Umbilical cord (tissue), 2 donors: ENCODE results near the gene VSTM1. TPM values are rescaled to one million over a fixed set of nuclear protein-coding genes. Genes with fewer than 3 reads are reported as not detected.
"Not testable (repeated sequence)": the region's sequence is repeated elsewhere in the genome, so short reads cannot be mapped to it uniquely, and the experiment has no call there.

Experiments
- DNase-seq: peaks from one replicate; pipeline ENCODE4 v3.0.0-alpha.2; 2015; ENCODE audit warnings: low spot score
- total RNA-seq: library from RNA; depleted of rRNA; stranded (reverse); fragments of >200 nt; gene quantifications from one replicate; pipeline ENCODE4 v1.2.3, GENCODE V29; 2014; ENCODE audit warnings: low replicate concordance; ENCODE audit not compliant: insufficient read depth

VSTM1 gene, protein sequence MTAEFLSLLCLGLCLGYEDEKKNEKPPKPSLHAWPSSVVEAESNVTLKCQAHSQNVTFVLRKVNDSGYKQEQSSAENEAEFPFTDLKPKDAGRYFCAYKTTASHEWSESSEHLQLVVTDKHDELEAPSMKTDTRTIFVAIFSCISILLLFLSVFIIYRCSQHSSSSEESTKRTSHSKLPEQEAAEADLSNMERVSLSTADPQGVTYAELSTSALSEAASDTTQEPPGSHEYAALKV
- total RNA-seq: not detected

DNA sequence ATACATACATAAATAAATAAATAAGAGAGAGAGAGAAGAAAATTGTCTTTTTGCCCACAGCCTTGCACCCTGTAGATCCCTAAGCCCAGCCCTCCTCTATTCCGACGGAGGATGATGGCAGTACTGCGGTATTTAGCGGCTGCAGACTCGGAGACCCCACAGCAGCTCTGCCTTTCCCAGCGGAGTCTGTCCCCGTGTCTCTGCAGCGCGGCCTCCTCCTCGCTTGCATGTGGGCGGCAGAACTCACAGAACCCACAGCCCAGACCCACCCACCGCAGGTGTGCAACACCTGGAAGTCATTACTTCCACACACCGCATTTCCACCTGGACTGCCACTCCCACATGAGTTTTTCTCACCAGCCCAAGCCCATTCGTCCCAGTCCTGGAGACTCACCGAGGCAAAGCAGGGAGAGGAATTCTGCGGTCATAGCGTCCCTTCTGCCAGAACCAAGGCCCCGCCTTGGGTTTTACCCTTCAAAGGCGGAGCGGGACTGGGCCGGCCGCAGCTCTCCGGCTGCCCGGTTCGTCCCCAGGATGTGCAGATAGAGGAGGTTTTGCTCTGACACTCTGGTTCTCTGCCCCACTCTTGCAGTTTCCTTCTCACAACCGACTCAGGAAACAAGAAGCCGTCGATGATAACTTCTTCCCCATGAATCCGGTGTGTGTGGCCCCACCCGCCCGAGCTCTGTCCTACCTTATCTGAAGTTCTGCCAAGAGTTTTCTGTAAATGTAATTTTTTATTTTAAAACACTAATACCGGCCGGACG, at the start of gene VSTM1:
VSTM1 (minus strand) TSS at position 548 of the 767 bp plus-strand sequence; CDS start at position 428, 120 bp downstream.
- no peak for DNase-seq

DNA sequence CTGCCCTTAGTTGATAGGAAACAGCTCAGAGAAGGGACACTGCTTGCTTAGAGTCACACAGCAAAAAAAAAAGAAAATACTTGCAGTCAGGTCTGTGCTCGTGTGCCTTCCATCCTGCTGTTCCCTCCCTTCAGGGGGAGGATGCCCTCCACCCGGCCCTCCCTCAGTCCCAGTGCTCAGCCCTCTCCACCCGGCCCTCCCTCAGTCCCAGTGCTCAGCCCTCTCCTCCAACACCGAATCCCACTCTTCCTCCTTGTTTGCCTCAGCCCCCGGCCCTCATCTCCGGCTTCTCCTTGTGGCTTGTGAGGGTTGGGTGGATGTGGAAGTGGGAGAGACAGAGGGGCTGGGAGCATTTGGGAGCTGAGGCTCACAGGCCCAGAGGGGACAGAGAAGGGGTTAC, 46.0 kb upstream of the VSTM1 start:
- no peak for DNase-seq

DNA sequence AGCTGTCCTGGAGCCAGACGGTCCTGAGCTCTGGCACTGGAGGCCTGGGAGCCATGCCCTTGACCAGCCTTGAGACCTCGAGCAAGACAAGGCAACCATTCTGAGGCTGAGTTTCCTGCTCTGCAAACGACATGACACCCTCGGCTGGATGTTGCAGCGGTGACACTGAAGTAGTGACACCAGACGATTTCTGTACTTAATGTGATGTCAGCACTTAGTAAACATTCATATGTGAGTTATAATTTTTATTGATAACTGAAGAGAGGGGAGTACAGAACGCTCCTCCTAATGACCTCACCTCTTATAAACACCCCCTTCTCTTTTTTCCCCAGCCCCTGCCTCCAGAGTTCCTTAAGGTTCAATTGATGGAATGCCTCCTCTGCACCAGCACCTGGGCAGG, 44.8 kb upstream of the VSTM1 start:
- DNase-seq: no peak

DNA sequence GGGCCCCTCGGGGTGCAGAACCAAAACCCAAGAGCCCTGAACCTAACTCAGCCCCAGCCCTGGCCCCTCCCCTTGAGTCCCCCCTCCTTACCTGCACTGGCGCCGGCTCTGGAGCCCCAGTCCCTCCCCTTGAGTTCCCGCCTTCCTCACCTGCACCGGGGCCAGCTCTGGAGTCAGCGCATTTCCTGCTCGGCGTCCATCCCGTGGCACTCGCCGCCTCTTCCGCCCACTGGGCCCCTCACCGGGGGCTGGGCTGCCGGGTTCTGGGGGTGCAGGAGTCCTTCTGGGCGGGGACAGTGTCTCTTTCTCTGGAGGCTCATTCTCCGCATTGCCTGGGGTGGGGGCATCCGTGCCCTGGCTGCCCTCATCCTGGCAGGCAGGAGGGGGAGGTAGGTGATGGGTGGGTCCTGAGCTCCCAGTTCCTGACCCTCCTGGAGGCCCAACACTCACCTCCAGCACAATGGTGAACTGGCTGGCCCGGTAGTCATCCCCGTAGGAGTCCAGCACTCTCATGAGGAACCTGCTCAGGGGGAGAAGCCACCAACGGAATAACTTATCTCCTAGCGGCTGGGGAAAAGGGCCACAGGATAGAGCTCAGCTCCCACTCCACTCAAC, 44.3 kb upstream of the VSTM1 start:
- no peak for DNase-seq

DNA sequence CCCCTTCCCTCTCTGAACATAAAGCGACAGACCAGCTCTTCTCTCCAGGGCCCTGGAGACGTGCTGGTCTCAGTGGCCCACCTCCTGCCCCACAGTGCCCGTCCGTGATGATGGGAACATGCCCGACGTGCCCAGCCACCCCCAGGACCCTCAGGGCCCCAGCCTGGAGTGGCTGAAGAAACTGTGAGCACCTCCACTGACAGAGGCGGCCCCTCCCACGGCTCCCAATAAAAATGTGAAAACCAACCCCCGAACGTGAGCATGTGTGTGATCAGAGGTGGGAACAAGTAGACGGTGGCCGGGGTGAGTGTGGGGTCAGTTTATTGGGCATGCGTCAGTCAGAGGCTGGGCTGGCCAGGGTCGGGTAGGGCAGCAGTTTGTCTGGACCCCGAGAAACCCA, 43.0 kb upstream of the VSTM1 start:
- no peak for DNase-seq

DNA sequence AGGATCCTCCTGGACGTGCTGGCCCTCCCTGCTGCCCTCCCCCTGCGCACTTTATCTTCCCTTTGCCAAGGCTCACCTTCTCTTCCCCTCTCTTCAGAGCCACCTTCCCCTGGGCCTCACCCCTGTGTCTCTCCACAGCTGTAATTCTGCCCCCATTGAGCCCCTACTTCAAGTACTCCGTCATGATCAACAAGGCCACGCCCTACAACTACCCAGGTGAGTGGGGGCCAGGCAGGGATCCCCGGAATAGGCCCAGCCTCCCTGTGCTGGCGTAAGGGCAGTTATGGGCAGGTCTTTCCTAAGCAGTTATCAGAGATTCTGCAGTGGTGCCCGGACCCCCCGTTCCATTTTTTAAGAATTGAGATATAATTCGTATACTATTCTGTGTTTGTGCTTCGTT, 42.1 kb upstream of the VSTM1 start:
- DNase-seq: no peak

DNA sequence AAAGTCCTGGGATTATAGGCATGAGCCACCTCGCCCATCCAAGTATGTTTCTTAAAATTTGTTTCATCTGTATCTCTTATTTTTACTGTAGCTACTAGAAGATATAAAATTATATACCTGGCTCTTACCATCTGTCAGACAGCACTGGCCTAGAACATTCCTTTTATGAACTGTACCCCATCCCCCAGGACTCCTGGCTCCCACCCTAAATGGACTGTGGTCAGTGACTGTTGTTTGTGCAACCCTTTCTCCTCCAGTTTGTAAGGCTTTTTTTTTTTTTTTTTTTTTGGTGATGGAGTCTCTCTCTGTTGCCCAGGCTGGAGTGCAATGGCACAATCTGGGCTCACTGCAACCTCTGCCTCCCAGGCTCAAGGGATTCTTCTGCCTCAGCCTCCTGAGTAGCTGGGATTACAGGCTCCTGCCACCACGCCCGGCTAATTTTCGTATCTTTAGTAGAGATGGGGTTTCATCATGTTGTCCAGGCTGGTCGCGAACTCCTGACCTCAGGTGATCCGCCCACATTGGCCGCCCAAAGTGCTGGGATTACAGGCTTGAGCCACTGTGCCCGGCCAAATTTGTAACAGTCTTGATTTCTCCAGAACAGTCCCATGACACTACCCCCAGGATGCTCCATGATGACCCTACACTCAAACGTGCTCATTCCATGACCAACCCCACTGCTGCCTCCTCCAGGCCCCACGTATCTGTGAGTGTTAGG, 41.5 kb upstream of the VSTM1 start:
- DNase-seq: no peak

DNA sequence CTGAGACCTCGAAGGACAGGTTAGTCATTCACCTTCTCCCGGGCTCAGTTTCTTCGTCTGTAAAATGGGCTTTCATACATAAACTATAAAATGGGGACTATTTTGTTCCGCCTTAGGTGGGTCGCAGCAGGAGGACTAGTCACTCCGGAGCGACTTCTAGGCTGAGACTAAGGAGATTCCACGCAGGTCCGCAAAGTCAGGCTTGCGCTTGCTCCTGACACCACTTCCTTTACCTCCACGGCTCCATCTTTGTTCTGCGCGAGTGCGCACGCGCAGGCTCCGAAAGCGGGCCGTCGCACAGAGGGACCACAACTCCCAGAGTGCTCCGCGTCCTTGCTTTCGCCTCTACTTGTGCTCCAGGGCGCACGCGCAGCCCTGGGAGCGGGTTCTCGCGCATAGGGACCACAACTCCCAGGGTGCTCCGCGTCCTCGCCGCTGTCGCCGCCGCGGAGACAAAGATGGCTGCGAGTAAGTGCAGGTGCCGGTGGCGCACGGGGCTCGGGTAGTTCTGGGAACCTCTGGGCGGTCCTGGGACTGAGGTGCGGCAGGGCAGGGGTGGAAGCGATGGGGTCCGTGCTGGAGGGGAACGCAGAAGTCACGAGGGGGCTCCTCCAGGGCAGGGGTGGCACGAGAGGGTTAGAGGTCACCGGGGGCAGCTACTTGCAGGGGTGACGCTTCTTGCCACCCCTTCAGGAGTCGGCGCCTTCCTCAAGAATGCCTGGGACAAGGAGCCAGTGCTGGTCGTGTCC, 38.9 kb upstream of the VSTM1 start, which contains the start of gene NDUFA3:
NDUFA3 (plus strand) TSS at position 435 of the 749 bp plus-strand sequence; CDS start at position 459, 24 bp downstream.
- peak; percentile 99 for DNase-seq

DNA sequence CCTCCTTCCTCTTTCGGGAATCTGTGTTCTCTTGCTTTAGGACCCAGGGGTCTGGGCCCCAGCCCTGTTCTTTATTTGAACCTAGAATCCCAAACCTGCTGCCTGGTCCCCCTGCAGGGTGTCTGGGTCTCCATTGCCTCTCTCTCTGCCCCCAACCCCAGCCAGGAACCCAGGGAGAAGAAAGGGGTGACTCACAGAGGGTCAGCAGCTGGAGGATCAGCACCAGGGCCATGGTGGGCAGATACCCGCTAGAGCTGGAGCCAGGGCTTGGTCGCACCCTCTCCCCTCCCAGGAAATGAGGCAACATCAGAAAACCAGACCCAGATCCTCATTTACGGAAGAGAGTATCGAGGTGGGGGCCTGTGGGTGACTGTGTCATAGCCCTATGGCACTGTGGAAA, 36.9 kb upstream of the VSTM1 start, which contains the start of gene OSCAR:
OSCAR (minus strand) TSS at position 243 of the 400 bp plus-strand sequence; CDS start at position 232, 11 bp downstream.
- DNase-seq: no peak

DNA sequence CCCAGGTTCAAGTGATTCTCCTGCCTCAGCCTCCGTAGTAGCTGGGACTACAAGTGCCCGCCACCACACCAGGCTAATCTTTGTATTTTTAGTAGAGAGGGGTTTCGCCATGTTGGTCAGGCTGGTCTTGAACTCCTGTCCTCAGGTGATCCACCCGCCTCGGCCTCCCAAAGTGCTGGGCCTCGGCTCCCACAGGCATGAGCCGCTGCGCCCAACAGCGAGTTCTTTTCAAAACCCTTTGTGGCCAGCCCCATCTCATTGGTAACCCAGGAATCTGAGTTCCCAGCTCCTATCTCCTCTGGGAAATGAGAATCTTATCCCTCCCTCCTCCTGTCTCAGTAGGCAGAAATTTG, 36.2 kb upstream of the VSTM1 start:
- DNase-seq: not testable (repeated sequence)

DNA sequence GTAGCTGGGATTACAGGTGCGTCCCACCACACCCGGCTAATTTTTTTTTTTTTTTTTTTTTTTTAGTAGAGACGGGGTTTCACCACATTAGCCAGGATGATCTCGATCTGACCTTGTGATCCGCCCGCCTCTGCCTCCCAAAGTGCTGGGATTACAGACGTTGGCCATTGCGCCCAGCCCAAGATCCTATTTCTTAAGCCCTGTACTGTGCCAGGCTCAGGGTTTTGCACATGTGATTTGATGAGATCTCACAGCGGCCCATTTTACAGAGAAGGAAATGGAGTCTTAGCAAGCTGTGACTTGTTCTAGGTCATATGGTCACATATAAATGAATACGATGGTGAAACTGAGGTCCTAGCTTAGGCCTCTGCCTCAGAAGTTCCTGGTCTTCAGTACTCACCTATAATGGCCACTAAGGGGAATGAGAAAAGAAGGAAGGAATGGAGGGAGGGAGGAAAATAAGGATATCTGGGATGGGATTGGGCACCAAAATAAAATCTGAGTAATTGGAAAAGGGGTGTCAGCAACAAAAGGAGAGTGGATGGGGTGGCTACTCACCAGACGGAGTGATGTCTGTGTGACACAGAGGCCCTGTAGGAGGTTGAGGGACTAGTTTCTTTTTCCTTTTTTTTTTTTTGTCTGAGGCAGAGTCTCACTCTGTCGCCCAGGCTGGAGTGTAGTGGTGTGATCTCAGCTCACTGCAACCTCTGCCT, 35.6 kb upstream of the VSTM1 start:
- DNase-seq: no peak

DNA sequence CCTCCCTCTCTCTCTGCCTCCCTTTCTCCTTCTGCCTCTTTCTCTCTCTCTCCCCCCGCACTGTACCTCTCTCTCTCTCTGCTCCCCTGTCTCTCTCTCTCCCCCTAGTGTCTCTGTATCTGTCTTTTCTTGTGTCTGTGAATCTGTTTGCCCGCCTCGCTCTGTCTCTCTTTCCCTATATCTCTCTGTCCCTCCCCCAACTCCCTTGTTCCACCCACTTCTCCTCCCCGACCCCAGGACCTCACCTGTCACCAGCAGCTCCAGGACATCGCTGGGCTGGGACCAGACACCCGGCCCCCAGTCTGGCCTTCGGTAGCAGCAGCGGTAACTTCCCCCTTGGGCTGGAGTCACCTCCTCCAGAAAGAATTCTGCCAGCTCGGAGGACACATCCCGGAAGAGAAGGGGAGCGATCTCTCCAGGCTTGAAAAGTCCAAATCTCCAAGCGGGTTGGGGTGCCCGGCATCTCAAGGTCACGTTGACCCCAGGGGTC, 33.0 kb upstream of the VSTM1 start:
- peak; percentile 25 for DNase-seq

DNA sequence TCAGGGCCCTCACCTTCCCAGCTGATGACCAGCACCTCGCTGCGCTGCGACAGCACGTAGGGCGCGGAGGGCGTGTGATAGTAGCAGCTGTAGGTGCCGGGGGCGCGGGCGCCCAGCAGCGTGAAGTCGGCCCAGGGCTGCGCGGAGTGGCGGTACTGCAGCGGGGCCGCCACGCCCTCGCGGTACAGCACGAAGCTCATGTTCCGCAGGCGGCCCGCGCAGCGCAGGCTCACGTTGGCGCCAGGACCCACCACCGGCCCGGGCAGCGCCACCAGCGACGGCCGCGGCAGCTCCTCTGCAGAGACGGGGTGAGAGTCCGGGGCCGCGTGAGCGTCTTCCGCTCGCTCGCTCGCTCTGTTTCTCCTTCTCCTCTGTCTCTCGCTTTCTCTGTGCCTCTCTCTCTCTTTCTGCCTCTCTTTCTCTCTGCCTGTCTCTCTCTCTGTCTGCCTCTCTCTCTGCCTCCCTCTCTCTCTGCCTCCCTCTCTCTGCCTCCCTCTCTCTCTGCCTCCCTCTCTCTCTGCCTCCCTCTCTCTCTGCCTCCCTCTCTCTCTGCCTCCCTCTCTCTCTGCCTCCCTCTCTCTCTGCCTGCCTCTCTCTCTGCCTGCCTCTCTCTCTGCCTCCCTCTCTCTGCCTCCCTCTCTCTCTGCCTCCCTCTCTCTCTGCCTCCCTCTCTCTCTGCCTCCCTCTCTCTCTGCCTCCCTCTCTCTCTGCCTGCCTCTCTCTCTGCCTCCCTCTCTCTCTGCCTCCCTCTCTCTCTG, 32.3 kb upstream of the VSTM1 start:
- DNase-seq: peak; percentile 19

DNA sequence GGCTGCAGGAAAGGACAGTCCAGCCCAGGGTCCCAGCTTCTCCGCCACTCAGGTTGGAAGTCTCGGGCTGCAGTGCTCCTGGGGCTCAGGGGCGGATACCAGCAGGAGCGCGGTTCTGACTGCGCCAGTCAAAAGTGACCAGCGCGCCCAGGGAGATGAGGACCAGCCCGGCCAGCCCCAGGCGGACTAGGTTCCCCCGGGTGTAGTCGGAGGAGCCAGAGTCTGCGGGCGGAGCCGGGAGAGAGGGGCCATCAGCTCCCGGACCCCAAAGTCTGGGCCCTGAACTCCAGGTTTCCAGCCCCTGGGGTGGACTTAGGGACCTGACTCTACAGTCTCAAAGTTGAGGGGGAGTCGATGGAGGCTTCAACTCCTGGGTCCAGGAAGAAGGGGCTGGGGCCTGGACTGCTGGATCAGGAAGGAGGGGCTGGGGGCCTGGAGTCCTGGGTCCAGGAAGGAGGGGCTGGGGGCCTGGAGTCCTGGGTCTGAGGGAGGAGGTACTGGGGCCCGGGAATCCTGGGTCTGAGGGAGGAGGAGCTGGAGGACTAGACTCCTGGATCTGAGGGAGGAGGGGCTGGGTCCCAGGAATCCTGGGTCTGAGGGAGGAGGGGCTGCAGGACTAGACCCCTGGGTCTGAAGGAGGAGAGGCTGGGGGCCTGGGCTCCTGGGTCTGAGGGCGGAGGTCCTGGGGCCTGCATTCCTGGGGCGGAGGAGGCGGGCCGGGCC, 31.6 kb upstream of the VSTM1 start:
- DNase-seq: no peak

DNA sequence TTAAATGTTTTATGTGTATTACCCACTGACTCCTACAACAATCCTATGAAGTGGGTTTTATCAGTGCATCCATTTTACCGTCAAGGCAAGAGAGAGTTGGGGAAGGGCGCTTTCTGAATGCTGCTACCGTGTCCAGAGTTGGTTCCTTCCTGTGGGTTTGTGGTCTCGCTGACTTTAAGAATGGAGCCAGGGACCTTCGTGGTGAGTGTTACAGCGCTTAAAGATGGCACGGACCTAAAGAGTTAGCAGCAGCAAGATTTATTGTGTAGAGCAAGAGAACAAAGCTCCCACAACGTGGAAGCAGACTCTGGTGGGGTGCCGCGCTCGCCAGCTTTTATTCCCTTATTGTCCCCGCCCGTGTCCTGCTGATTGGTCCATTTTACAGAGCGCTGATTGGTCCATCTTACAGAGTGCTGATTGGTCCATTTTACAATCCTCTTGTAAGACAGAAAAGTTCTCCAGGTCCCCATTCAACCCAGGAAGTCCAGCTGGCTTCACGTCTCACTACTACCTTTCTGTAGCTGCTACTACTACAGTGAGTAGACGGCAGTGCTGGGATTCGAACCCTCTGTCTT, 30.8 kb upstream of the VSTM1 start:
- DNase-seq: no peak

DNA sequence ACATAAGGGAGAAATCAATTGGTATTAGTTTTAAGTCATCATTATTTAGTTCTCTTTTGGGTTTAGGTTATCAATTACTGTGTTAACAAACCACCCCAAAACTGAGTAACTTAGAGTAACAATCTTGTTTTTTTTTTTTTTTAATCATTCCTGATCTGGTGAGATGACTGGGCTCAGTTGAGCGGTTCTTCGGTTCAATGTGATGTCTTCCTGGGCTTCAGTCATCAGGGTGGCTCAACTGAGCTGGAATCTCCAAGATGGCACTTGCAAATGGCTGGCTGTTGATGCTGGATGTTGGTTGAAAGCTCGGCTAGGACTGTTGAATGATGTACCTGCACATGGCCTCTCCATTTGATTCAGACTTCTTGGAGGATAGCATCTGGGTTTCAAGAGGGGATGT, 20.7 kb upstream of the VSTM1 start:
- DNase-seq: no peak

DNA sequence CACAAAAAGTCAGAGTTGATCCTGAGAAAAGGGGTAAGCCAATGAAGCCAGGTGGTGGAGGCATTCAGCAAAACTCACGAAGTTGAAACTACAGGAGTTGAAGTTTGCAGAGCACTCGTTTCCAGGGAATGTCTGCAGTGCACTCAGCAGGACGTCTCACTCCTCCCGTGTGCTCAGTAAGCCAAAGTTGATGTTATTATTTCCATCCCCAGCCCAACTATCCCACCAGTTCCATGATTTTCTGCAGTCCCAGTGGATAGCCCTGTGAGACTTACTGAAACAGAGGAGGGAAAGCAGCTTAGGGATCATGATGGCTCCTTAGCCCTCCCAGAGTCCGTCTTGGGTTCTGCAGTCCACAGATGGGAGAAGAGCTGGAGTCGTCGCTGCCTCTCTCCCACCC, 17.3 kb upstream of the VSTM1 start, which contains the start of gene TARM1:
TARM1 (minus strand) TSS at position 334 of the 400 bp plus-strand sequence; CDS start at position 309, 25 bp downstream.
- no peak for DNase-seq

DNA sequence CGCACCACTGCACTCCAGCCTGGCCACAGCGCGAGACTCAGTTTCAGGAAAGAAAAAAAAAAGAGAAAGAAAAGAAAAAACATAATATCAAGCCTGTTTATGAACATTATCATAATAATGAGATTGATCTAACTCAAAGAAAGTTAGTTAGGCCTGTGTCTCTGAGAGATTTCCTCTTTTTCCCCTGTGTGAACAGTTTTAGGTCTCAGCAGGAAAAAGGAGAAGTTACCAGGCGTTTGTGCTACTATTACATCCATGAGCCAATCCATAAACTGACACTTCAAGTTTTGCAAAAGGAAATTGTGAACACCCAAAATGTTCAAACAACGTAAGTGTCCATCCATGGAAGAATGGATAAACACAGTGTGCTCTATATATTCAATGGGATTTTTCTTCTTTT, 13.6 kb upstream of the VSTM1 start:
- DNase-seq: no peak
